AG08396 (cell line): ENCODE results near the gene INSYN1.
"Not testable (repeated sequence)": the region's sequence is repeated elsewhere in the genome, so short reads cannot be mapped to it uniquely, and the experiment has no call there.

Experiments
- DNase-seq: peaks from one replicate; pipeline ENCODE4 v3.0.0; 2012; ENCODE audit warnings: low spot score, mixed read lengths

INSYN1 gene

DNA sequence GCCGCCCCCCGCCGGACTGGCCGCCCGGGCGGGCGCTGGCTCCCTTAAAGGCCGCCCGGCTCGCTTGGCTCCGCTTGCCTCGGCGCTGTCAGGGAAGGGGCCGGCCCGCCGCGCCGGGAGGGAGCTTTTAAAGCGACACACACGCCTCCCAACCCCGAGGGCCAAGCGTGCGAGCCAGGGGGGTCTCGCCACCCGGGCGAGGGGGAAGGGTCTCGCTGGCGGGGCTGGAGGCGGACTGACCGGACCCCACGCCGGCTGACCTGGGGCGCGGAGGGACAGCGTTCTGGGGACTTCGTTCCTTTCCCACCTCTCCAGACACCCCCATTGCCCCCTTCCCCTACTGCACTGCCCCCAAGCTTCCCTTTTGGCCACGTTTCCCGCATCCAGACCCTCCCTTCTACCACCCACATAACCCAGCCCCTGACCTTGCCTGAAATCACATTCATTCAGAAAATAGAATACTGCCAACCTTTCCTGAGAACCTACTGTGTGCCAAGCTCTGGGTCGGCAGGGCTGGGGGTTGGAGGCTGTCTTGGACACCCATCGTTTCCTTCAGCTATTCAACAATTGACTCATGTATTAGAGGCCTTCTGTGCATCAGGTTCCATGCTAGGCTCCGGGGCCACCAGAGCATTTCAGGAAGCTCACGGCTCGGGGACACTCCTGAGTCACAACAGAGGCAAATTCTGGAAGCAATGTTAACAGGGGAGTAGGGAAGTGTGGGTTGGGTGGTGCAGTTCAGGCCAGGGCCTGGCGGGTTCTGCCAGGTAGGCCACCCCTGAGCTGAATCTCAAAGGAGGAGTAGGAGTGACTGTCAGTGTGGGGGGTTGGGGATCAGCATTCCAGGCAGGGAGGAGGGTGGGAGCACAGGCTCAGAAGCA lies at the start of gene INSYN1:
Gene INSYN1 (minus strand): TSS at position 102 of the 881 bp plus-strand sequence. CDS start 2,221 bp downstream, outside the sequence.
- peak; percentile 80 for DNase-seq

DNA sequence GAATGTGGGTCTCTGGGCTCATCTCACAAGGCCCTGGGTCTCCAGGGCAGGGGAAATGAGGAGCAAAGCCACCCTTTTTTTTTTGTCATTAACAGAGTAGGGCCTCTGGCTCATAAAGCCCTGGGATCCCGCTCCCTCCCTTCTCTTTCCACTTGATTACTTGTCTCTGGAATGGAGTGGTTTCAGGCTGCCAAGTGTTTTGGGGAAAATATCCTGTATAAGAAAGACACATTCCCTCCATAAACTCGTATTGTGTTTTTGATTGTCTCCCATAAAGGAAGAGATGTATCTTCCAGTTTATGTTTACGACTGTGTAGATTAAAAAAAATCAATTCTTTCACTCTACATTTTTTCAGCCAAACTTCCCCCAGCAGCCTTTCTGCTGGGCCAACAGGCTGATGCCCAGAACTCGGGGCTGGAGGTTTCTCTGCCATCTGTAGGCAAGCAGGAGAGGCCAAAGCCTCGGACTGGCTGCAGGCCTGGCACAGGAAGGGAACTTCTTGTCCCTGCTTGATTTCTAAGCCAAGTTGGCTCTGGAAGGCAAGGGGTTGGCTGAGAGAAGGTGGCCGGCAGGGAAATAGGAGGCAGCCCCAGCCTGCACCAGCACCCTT lies 49.4 kb upstream of the INSYN1 start:
- DNase-seq = no peak

DNA sequence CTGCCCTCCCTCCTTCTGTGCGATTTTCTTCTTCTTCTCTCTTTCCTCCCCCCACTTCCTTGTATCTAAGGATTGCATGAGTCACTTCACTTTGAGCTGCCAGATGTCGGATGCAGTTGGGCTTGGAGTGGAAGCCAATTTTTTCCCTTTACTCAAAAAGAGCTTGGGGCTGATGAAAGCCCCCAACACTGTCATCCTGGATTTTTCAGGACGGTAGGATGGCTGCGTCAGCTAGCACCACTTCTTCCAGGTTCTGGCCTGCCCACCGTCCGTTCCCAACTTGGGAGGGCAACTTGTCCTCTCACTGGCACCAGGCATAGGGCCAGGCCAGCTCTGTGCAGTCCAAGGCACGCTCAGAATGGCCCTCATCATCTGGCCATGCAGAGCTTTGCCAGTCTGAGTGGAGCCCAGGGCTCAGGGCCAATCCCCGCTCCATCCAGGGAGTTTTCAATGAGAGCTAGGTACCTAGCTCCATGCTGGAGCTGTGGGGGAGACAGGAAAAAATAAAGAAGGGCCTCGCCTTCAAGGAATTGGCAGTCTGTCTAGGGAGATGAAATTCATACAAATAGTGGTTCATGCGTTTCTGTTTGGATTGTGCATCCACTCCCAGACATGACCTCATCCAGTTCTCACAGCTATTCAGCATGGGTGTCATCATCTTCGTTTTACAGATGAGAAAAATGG lies 47.7 kb upstream of the INSYN1 start:
- peak; percentile 71 for DNase-seq

DNA sequence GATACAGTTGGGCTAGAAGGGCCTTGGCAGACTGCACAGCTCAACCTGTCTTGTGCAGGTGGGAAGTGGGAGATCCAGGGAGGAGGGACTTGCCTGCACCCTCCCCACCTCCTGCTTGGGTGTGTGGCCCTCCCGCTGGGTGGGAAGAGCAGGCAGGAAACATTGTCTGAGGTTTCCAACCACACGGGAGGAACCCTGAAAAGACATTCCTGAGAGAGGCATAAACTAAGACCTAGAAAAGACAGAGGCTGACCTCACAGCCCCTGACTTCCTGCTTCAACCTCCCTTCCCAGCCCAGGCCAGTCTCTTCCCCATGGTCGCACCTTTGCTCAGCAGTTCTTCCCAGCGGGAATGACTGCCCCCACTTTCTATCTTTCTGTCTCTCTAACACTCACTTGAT lies 46.3 kb upstream of the INSYN1 start:
- no peak for DNase-seq

- DNase-seq = no peak
Observed at GRCh38 chr15:73797366-73798158, 44.4 kb upstream of the INSYN1 start.

GRCh38 chr15:73796331-73796831 lies 43.2 kb upstream of the INSYN1 start:
- DNase-seq = no peak

DNA sequence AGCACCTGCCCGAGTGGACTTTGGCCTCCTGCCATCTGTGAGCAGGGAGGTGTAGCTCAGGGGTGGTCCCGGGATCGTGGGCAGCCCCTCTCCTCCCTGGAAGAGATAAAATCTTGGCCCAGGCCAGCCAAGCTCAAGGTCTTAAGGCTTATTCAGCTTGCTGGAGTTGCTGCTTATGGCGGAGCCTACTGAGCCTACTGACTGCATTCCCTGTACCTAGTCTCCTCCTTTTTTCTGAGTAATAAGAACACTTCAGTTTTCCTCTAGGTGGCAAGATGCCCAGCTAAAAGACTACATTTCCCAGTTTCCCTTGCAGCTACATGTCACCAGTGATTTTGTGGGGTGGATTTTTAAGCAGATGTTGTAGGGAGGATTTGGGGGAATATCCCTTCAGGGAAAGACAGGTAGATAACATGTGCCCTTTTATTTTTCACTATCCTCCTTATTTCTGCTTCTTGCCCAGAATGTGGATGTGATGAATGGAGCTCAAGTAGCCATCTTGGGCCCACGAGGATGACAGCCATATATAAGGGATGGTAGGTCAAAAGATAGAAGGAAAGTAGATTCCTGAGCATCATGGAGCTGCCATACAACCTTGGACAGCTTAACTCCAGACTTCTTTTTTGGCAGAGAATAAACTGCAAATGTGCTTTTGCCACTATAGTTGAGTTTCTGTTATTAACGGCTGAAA lies 41.4 kb upstream of the INSYN1 start:
- DNase-seq = no peak

DNA sequence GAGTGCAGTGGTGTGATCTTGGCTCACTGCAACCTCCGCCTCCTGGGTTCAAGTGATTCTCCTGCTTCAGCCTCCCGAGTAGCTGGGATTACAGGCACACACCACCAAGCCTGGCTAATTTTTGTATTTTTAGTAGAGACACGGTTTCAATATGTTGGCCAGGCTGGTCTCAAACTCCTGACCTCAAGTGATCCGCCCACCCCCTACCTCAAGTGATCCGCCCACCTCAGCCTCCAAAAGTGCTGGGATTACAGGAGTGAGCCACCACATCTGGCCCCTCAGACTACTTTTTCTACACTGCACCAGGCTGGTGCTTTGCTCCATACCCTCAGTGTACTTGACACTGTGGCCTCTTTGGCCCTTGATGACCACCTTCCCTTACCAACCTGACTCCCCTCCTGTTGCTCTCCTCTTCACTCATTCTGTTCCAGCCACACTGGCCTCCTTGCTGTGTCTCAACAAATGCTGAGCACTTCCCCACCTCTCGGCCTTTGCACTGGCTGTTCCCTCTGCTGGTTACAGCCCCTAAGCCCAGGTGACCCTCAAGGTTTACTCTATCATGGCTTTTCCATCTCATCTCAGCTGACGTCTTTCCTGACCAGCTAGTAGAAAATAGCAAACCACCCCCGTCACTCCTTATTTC lies 39.9 kb upstream of the INSYN1 start:
- not testable (repeated sequence) for DNase-seq

GRCh38 chr15:73792415-73792814 lies 39.3 kb upstream of the INSYN1 start:
- no peak for DNase-seq

- no peak for DNase-seq
Observed at GRCh38 chr15:73789521-73790240, 36.5 kb upstream of the INSYN1 start.

DNA sequence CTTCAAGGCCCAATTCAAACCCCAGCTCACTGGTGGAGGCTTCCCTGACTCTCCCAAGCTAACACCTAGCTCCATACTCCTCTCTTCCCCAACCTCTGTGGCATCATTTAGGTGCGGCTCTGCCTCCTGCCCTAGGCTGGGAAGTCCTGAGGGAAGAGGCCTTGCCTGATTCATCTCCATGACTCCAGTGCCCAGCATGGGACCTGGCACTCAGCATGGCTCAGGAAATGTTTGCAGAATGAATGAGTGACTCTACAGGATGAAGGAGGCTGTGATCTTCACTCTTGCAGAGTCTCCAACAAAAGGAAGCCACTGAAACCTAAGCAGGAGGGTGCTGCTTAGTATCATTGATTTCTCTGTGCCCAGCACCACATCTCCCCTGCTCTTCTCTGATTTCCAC lies 34.5 kb upstream of the INSYN1 start:
- no peak for DNase-seq

DNA sequence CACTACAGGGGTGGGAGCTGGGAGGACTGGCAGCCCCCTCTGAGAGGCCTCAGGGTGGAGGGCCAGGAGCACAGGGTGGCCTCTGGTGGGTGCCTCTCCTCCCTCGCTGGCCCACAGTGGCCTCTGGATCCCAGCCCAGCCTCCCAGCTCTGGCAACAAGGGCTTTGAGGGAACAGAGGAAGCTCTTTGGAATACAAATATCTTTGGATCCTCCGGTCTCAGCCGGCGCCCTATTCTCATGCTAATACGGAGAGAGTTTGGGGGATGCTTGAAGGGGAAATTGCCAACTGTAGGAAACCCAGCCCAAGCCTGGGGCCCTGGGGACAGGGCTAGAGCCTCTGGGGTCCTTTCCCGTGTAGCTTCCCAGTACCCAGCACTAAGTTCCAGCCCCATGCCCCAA lies 33.4 kb upstream of the INSYN1 start:
- DNase-seq = no peak

GRCh38 chr15:73785256-73786014 lies 32.3 kb upstream of the INSYN1 start:
- not testable (repeated sequence) for DNase-seq

DNA sequence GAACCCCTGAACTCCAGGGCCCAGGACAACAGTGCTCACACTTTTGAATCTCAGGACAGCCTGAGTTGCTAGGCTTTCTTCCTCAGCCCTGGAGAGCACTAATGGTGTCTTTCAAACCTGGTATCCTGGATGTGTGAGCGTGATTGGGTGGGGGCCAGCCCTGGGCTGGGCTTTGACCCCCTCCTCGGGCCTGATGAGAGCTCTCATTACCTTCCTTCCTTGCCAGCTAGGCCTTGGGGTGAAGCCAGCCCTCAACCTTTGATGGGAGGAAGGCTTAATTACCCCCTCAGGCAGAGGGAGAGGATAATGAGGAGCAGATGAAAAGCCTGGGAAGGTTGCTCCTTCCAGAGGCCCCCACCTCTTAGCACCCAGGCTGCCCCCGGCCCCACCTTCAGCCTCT lies 31.1 kb upstream of the INSYN1 start:
- no peak for DNase-seq

GRCh38 chr15:73782344-73782959 lies 29.3 kb upstream of the INSYN1 start:
- DNase-seq = no peak

DNA sequence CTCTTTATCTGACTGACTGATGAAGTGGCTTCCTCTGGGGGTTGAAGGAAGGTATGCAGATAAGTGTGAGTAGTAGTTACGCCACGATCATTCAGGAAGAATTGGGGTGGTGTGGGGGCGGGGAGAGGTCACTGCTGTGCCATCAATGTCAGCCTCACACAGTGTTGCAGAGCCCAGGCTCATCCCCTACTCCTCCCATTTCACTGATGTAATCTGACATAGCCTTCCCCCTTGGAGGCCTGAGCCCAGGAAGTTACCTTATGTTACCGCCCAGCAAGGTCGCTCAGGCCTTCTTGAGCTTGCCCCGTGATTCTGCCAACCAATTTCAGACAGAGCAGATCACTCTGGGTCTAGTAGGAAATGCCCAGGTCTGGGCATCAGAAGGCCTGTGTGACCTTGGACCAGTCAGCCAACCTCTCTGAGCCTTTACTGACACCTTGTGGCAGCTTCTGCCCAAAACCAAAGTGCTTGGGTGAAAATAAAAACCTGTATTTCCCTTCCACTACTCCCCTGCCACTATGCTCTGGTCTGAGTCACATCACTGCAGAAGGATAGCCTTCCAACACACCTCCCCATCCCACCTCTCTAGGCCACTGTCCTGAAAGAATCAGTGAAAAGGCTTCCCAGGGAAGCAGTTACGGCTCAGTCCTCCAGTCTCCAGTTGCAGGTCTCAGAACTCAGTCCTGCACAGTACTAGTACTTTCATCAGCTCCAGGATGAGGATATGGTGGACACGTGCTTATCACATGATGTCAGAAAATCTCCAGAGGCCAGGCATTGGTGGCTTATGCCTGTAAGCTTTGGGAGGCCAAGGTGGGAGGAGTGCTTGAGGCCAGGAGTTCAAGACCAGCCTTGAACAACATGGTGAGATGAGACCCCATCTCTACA lies 28.1 kb upstream of the INSYN1 start:
- DNase-seq = peak; percentile 54

DNA sequence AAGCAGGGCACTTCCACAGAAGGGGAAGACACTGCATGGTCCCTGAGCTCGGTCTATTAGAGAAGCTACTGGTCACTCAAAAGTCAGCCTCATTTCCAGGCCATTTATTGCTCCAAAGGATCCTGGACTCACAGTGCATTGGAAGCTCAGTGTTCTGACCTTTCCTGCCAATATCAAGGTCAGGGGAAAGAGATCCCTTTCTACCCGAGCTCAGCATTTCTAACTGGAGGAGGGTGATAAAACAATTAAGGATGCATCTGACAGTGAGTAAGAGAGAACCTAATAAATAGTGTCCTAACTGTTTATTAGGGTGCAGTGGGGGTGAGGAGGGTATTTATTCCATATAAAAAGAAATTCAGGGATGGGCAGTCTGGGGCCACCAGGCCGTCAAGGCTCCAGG lies 26.8 kb upstream of the INSYN1 start:
- no peak for DNase-seq

- DNase-seq = no peak
Observed at GRCh38 chr15:73777741-73778140, 24.6 kb upstream of the INSYN1 start.
